HG02798 (cell line): ENCODE results near the gene ADAMTS2.

Experiments used
- ATAC-seq: cut with Tn5 transposase; IDR thresholded peaks from one replicate; pipeline ENCODE4 v1.9.1; 2021; ENCODE audit warnings: mild to moderate bottlenecking; ENCODE audit not compliant: unreplicated experiment, poor library complexity

The ADAMTS2 gene

DNA sequence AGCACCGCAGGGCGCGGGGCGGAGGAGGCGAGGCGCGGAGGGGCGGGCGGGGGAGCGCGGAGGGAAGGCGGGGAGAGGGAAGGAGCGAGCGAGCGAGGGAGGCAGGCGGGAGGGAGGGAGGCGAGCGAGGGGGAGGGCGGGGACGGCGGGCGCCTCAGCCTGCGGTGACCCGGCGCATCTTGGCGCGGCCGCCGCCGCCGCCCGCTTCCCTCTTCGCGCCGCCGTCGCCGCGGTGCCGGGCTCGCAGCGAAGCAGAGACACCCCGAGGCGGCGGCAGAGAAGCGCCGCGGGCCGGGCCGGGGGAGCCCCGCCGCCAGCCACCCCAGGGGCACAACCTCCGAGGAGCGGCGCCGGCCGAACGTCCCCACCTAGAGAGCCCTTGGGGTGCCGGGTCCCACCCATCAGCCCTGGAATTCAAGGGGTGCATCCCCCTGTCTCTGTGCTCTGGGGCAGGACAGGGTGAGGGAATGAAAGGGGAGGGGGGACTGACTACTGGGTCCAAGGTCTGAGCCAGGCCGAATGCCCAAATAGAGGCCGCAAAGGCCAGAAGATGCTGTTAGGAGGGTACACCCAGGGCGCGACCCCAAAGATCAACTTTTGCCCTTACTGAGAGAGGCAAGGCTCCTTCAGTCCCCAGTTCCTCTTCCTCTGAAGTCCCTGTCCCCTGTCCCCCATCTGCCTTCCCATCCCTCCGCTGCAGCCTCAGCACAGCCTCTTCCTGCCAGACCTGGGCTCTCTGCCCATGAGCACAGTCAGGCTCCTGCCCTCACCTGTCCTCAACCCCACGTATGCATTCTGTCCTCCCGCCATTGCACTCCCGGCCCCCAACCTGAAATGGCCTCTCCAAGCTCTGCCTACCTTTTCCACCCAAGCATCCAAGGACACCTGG, at the start of gene ADAMTS2:
Gene ADAMTS2 (minus strand): TSS at position 29 of the 889 bp plus-strand sequence. CDS start 133 bp downstream, outside the sequence.
- no peak for ATAC-seq

- no peak for ATAC-seq
Observed at GRCh38 chr5:179393078-179393477, 47.8 kb upstream of the ADAMTS2 start.

DNA sequence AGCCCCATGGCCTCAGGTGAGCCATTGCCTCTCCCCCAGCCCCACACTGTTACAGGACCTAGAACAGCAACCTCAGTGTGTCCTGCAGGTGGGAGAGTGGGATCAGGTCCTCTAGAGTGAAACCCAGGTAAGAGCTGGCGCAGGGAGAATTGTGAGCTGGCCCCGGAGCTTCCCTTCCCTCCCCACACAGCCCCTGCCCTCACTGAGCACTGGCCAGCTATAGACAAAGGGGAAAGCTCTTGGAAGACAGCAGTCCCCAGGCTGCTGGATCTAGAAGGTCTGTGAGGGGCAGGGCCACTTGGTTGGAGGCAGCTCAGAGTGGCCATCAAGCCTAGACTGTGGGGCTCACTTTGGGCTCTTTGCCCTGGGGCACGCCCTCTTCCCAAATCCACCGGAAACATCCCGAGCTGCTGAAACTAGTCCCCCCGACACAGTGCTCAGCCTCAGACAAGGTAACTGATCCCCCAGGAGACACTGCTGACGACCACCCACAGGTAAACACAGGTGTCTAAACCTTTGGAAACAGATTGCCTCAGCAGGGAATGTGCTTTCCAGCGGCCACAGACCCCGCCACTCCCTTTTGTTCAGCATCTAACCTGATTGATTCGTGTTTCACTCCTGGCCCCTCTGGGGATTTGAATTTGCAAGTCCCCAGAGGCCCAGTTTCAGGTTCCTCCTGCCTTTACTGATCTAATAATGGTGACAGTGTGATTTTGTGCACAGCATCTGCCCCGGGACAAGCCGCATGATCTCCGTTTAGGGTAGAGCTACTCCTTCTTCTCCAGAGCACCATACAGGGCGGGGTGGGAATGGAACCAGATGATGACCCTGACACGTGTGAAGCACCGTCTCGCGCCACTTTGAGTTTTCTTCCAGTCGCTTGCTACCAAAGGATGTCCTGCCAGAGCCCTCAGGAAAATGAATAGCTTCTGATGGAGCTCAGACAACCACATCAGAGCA, 42.2 kb upstream of the ADAMTS2 start:
- ATAC-seq, result no peak

DNA sequence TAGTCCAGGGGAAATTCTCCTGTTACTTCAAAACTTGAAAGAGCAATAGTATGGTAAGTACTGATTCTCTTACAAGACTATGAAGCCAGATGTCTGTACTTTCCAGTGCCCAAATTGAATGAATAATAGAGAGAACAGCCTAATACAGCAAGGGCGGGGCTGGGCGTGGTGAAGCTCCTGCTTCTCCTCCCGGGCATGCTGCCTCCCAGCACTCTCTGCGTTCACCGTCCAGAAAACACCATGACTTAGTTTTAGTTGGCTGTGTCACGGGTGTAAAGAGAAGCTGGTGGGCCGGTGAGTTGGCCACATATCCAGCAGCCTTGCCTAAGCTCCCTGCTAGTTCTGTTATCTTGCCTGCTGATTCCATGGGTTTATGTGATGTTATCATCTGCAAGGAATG, 40.7 kb upstream of the ADAMTS2 start:
- no peak for ATAC-seq

DNA sequence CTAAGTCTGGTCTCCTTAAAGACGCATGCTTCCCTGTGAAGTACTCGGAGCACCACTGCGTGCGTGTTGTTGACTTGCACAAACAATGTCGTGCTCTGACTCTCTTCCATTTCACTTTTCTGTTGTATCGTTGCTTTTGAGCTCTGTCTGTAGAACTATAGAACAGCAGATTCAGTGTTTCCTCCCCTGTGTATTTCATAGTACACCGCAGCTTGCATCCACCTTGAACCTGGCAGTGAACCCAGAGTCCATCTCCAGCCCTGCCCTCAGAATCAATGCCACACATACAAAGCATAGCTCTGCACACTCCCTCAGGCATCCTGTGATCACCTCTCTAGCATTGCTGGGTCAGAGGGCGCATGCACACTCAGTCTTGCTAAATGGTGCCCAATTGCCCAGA, 37.2 kb upstream of the ADAMTS2 start:
- ATAC-seq, result no peak

DNA sequence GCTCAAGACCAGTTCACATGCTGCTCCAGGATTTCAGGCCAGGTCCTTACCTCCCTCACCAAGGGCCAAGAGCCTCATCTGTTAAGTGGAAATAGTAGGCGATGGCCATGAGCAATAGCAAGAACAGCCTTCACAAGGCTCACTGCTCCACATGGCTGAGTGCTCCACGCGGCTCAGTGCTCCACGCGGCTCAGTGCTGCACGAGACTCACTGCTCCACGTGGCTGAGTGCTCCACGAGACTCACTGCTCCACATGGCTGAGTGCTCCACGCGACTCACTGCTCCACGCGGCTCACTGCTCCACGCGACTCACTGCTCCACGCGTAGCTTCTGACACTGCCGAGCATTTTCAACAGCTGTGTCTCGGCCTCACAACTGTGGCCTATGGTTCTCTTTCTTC, 36.4 kb upstream of the ADAMTS2 start:
- ATAC-seq, result no peak

GRCh38 chr5:179380211-179381035, 35.2 kb upstream of the ADAMTS2 start:
- no peak for ATAC-seq

GRCh38 chr5:179379321-179379890, 34.1 kb upstream of the ADAMTS2 start:
- no peak for ATAC-seq

DNA sequence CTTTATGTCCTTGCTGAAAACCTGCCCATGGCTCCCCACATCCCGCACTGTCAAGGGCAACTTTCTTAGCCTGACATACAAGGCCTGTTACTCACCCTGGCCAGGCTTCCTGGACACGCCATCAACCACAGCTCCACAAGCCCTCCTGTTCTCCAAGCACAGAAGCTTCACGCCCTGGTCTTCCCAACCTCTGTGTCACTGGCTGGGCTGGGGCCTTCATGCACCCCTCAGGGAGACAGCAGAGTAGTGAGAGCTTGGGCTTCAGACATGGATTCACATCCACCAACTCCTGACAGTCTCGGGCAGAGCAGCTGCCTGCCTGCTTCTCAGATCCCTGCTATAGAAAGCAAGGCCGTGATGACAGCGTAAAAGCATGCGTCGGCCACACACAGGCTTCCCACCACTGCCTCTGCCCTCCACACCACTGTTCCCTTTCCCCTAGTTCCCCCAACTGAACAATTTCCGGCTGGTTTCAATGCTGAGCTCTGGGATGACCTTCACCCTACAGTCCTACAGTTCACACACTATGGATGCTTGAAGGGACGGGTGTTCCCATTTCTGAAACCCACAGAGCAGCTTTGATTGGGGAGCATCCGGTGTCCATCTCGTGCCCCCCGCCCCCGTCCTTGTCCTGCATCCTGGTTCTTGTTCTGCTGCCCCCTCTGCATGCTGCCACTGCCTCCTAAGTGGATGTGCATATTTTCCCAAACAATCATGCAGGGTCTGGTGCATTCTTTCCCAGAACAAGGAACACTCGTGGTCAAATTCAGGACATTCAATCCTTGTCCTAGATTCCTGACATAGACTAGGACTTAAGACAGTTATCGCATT, 33.4 kb upstream of the ADAMTS2 start:
- ATAC-seq, result no peak

- no peak for ATAC-seq
Observed at GRCh38 chr5:179378116-179378440, 32.8 kb upstream of the ADAMTS2 start.

- no peak for ATAC-seq
Observed at GRCh38 chr5:179377421-179378115, 32.3 kb upstream of the ADAMTS2 start.

DNA sequence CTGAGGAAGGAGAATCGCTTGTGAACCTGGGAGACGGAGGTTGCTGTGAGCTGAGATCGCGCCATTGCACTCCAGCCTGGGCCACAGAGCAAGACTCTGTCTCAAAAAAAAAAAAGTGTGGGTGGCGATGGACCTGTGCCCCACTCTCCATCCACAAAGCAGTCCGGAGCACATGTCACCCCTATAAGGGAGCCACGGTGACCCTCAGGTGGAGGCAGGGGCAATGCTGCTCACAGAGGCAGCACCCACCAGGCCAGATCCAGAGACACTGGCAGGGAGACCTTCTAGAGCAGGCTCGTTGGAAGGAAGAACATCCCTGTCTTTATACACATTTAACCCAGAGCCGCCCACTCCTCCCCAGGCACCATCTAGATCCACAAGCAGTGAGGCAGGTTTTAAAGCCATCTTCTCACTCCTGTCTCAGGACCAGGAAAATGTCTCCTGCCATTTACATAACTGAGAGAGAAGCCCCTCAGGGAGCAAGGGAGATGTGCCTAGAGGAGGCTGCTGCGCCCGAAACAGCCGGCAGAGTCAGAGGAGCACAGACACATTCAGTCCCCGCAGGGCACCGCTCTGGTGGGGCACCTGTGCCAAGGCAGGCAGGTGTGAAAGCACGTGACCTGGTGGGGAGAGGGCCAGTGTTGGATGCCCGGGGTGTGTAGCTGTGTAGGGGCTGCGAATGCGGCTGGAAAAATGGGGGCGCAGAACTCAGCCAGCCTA, 31.6 kb upstream of the ADAMTS2 start:
- ATAC-seq, result no peak

DNA sequence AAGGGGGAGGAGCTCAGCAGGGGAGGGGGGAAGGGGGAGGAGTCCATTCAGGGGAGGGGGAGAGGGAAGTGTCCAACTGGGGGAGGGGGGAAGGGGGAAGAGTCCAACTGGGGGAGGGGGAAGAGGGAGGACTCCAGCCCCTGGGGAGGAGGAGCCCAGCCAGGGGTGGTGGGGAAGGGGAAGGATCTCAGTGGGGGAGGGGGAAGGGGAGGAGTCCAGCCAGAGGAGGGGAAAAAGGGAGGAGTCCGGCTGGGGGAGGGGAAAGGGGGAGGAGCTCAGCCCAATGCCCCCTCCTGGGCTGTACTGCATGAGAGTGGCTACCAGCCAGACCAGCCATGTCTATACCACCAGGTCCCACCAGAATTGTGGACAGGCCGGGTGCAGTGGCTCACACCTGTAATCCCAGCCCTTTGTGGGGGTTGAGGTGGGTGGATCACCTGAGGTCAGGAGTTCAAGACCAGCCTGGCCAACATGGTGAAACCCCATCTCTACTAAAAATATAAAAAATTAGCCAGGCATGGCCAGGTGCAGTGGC, 30.6 kb upstream of the ADAMTS2 start:
- ATAC-seq, result no peak

- ATAC-seq, result no peak
Observed at GRCh38 chr5:179375236-179375685, 30.0 kb upstream of the ADAMTS2 start.

GRCh38 chr5:179374506-179375235, 29.4 kb upstream of the ADAMTS2 start:
- ATAC-seq, result no peak

- no peak for ATAC-seq
Observed at GRCh38 chr5:179373961-179374505, 28.8 kb upstream of the ADAMTS2 start.
